Vagina (tissue), 2 donors: ENCODE results near the gene TADA2B. TPM values are rescaled to one million over a fixed set of nuclear protein-coding genes. Genes with fewer than 3 reads are reported as not detected.
"Not testable (repeated sequence)": the region's sequence is repeated elsewhere in the genome, so short reads cannot be mapped to it uniquely, and the experiment has no call there.

Experiments
- DNase-seq, 2 donors: peaks; one replicate each; pipeline ENCODE4 v3.0.0-alpha.2; 2017; ENCODE audit errors: extremely low spot score in 2 of 2
- H3K27ac ChIP-seq: fragments of 200-600 bp; sonication (generic); one replicate; pipeline ENCODE4 v1.5.1; 2019
- H3K27me3 ChIP-seq: fragments of 200-600 bp; sonication (generic); one replicate; pipeline ENCODE4 v1.5.1; 2019
- H3K36me3 ChIP-seq, 2 donors: fragments of 200-600 bp; sonication (generic); one replicate each; pipeline ENCODE4 v1.5.1; 2017 to 2019
- H3K4me1 ChIP-seq: fragments of 200-600 bp; sonication (generic); one replicate; pipeline ENCODE4 v1.5.1; 2019
- H3K4me3 ChIP-seq, 2 donors: fragments of 200-600 bp; sonication (generic); 1 replicate in 1 of 2; 2 replicates in 1 of 2; pipeline ENCODE4 v1.5.1; 2016 to 2019
- H3K9me3 ChIP-seq: fragments of 200-600 bp; sonication (generic); one replicate; pipeline ENCODE4 v1.5.1; 2019
- CTCF ChIP-seq, 3 experiments: fragments of 450-650 bp in 2 of 3; fragments of 200-600 bp in 1 of 3; sonication (generic) in 1 of 3; IDR thresholded peaks; one replicate each; pipeline ENCODE4 v1.5.1; 2017 to 2019; ENCODE audit warnings: antibody characterized with exemption in 3 of 3, mild to moderate bottlenecking in 2 of 3, moderate library complexity in 2 of 3
- POLR2A ChIP-seq, 2 donors: fragments of 450-650 bp; IDR thresholded peaks; one replicate each; pipeline ENCODE4 v1.6.1; 2017; ENCODE audit warnings: antibody characterized with exemption in 2 of 2, mild to moderate bottlenecking in 2 of 2, moderate library complexity in 2 of 2
- POLR2AphosphoS5 ChIP-seq, 2 donors: sonication (generic); formaldehyde crosslinking; IDR thresholded peaks; one replicate each; pipeline ENCODE4 v1.9.0; 2017; ENCODE audit warnings: antibody characterized with exemption in 2 of 2, mild to moderate bottlenecking in 2 of 2, low read depth in 1 of 2; ENCODE audit not compliant: insufficient read depth in 1 of 2
- intact Hi-C: fragments of 100-400 bp; cut with DNase I; formaldehyde crosslinking; loops from one replicate; pipeline ENCODE4 v1.15.1; 2023
- total RNA-seq: library from RNA; depleted of rRNA; stranded (reverse); fragments of >200 nt; gene quantifications from one replicate; pipeline ENCODE4 v1.2.3, GENCODE V29; 2016

Gene TADA2B
- total RNA-seq, 1 donor from 2014 or later, result 12.0 TPM

DNA sequence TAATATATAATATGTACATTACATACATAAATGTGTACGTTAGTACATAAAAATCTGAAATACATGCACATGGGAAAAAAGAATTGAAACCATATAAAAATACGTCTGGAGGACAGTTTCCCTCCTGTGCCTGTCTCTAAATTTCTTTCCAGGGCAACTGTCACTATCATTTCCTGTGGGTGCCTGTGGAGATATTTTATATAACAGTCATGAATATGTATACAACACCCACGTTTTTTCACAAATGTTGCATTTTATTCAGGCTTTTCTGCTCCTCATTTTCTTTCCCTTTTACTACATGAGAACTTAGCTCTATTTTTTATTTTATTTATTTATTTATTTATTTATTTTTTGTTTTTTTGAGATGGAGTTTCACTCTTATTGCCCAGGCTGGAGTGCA, 48.9 kb downstream of the TADA2B start:
- no peaks in the 10 kb centered on the region for H3K27me3 ChIP-seq
- DNase-seq, result no peak
- intact Hi-C loops, result no loop called here
- no peak overlapping the region for H3K27ac ChIP-seq
- no peaks in the 10 kb centered on the region for H3K9me3 ChIP-seq
- no peaks in the 10 kb centered on the region for H3K4me1 ChIP-seq
- no peaks in the 10 kb centered on the region for H3K36me3 ChIP-seq
- no peak overlapping the region for H3K4me3 ChIP-seq
- no peak for TF ChIP-seq CTCF (IDR thresholded peaks at IDR 0.05)
- no peak for TF ChIP-seq POLR2AphosphoS5 (IDR thresholded peaks at IDR 0.05; ENCODE audit: insufficient read depth in 1 of 2, low read depth in 1 of 2)
- no peak for TF ChIP-seq POLR2A (IDR thresholded peaks at IDR 0.05)

GRCh38 chr4:7094916-7095315, 51.7 kb downstream of the TADA2B start:
- no peaks in the 10 kb centered on the region for H3K27me3 ChIP-seq
- no peaks in the 10 kb centered on the region for H3K36me3 ChIP-seq
- DNase-seq, result no peak
- no peak overlapping the region for H3K27ac ChIP-seq
- TF ChIP-seq POLR2AphosphoS5 (IDR thresholded peaks at IDR 0.05; ENCODE audit: insufficient read depth in 1 of 2, low read depth in 1 of 2), result no peak
- TF ChIP-seq CTCF (IDR thresholded peaks at IDR 0.05), result no peak
- TF ChIP-seq POLR2A (IDR thresholded peaks at IDR 0.05), result no peak
- H3K9me3 ChIP-seq, result no peaks in the 10 kb centered on the region
- no peak overlapping the region for H3K4me3 ChIP-seq
- no peaks in the 10 kb centered on the region for H3K4me1 ChIP-seq
- intact Hi-C loops, result no loop called here

GRCh38 chr4:7095611-7096155, 52.5 kb downstream of the TADA2B start:
- DNase-seq, result no peak
- Histone ChIP-seq H3K36me3 (no peaks in the 10 kb centered on the region), H3K27ac (no peak overlapping the region), H3K4me3 (no peak overlapping the region), H3K4me1 (no peaks in the 10 kb centered on the region), H3K9me3 (no peaks in the 10 kb centered on the region), H3K27me3 (no peaks in the 10 kb centered on the region)
- intact Hi-C loops, result no loop called here
- TF ChIP-seq CTCF (IDR thresholded peaks at IDR 0.05) (no peak), POLR2A (IDR thresholded peaks at IDR 0.05) (no peak), POLR2AphosphoS5 (IDR thresholded peaks at IDR 0.05; ENCODE audit: insufficient read depth in 1 of 2, low read depth in 1 of 2) (no peak)

- intact Hi-C loops, result no loop called here
- Histone ChIP-seq H3K27ac (no peak overlapping the region), H3K27me3 (no peaks in the 10 kb centered on the region), H3K4me3 (no peak overlapping the region), H3K9me3 (no peaks in the 10 kb centered on the region), H3K4me1 (peaks cover 2% of the 10 kb centered on the region), H3K36me3 (no peaks in the 10 kb centered on the region)
- DNase-seq, result no peak
- TF ChIP-seq CTCF (IDR thresholded peaks at IDR 0.05) (no peak), POLR2AphosphoS5 (IDR thresholded peaks at IDR 0.05; ENCODE audit: insufficient read depth in 1 of 2, low read depth in 1 of 2) (no peak), POLR2A (IDR thresholded peaks at IDR 0.05) (no peak)
Observed at GRCh38 chr4:7096236-7096635, 53.1 kb downstream of the TADA2B start.

DNA sequence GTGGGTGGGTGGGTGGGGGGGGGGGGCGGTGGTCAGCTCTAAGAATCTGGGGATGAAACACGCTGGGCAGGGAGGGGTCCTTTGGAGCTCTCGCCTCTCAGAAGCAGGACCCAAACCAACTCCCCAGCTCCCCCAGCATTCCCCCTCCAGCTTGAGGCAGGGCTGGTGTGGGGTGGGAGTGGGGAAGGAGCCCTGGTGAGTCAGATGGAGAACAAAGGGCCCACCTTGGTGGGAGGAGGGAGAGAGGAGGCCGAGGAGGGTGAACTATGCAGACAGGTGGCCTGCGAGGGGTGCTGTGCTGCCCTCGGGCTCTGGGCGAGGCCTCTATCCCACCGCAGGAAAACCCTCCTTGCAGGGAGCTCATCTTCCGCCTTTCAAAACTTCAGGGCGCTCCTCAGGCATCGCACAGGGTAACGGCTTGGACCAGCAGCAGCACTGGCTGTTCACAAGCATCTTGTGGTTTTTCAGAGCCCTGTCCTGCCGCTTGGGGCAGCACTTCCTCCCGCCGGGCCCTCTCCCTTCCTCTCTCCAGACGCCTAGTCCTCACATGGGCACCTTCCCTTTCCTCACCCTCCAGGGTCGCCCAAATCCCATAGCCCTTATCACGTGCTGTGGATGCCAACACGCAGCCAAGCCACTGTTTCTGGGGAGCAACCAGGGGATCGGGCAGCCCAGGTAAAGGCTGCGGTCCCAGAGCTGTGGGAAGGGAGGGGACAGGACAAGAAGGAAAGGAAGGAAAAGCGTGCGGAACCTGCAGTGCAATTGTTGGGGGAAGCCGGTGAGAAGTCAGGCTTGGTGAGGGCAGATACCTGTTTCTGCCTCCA, 58.7 kb downstream of the TADA2B start:
- no peak for DNase-seq
- H3K27me3 ChIP-seq, result no peaks in the 10 kb centered on the region
- no peaks in the 10 kb centered on the region for H3K36me3 ChIP-seq
- H3K27ac ChIP-seq, result peak overlapping the region; percentile 82
- intact Hi-C loops, result no loop called here
- peak; percentile 42 to 66 (median 52) for TF ChIP-seq CTCF (IDR thresholded peaks at IDR 0.05)
- peak in 1 of 2 donors; percentile 51 for TF ChIP-seq POLR2AphosphoS5 (IDR thresholded peaks at IDR 0.05; ENCODE audit: insufficient read depth in 1 of 2, low read depth in 1 of 2)
- no peak for TF ChIP-seq POLR2A (IDR thresholded peaks at IDR 0.05)
- peak overlapping the region; percentile 54 to 61 for H3K4me3 ChIP-seq
- H3K9me3 ChIP-seq, result no peaks in the 10 kb centered on the region
- H3K4me1 ChIP-seq, result peaks cover 28% of the 10 kb centered on the region

GRCh38 chr4:7102516-7102909, 59.3 kb downstream of the TADA2B start:
- DNase-seq, H3K36me3 ChIP-seq, intact Hi-C loops, H3K9me3 ChIP-seq, H3K27me3 ChIP-seq: not testable (repeated sequence)
- Histone ChIP-seq H3K4me1 (peaks cover 28% of the 10 kb centered on the region), H3K27ac (peak overlapping the region; percentile 82), H3K4me3 (peak overlapping the region; percentile 54 to 61)
